DND-41 (cell line): ENCODE data around the gene KIF3B.
A peak's percentile ranks its signal among the peaks of the same experiment; 100 is the strongest.
"Not testable (repeated sequence)": the region's sequence is repeated elsewhere in the genome, so short reads cannot be mapped to it uniquely, and the experiment has no call there.

Experiments used
- ATAC-seq: fragments of 200-7000 bp; cut with Tn5 transposase; 3 replicates; pipeline ENCODE4 v1.9.1; 2021; ENCODE audit warnings: low read depth; ENCODE audit not compliant: insufficient read depth
- DNase-seq: peaks from one replicate; pipeline ENCODE4 v3.0.0-alpha.2; 2020
- H2AFZ ChIP-seq: 2 replicates; pipeline ENCODE4 v1.6.0; 2012; ENCODE audit warnings: low read depth, low read length
- H3K27ac ChIP-seq: 2 replicates; pipeline ENCODE4 v1.5.1; 2012; ENCODE audit warnings: low read length, inconsistent platforms
- H3K27me3 ChIP-seq: fragments of 200-600 bp; sonication (generic); 2 replicates; pipeline ENCODE4 v1.6.0; 2012; ENCODE audit warnings: low read length, mild to moderate bottlenecking, inconsistent platforms; ENCODE audit not compliant: insufficient read depth, poor library complexity
- H3K36me3 ChIP-seq: 2 replicates; pipeline ENCODE4 v1.5.1; 2012; ENCODE audit warnings: low read length, inconsistent platforms; ENCODE audit not compliant: insufficient read depth
- H3K4me1 ChIP-seq: 2 replicates; pipeline ENCODE4 v1.5.1; 2012; ENCODE audit warnings: mild to moderate bottlenecking, low read length; ENCODE audit not compliant: insufficient read depth
- H3K4me2 ChIP-seq: 2 replicates; pipeline ENCODE4 v1.6.0; 2012; ENCODE audit warnings: mild to moderate bottlenecking, moderate library complexity, low read length, inconsistent platforms; ENCODE audit not compliant: insufficient read depth
- H3K4me3 ChIP-seq, 2 experiments: fragments of 200-600 bp in 1 of 2; shearing (Covaris generic) in 1 of 2; 2 replicates each; pipeline ENCODE4 v1.5.1; 2012 to 2016; ENCODE audit warnings: inconsistent platforms in 2 of 2, low read length in 2 of 2, mild to moderate bottlenecking in 2 of 2, low read depth in 1 of 2, moderate library complexity in 1 of 2
- H3K79me2 ChIP-seq: 2 replicates; pipeline ENCODE4 v1.6.0; 2012; ENCODE audit warnings: low read length, inconsistent platforms; ENCODE audit not compliant: insufficient read depth
- H3K9ac ChIP-seq: 2 replicates; pipeline ENCODE4 v1.6.0; 2012; ENCODE audit warnings: low read depth, mild to moderate bottlenecking, inconsistent platforms, low read length, moderate library complexity
- H3K9me3 ChIP-seq: 2 replicates; pipeline ENCODE4 v1.5.1; 2012; ENCODE audit warnings: low read length, moderate library complexity, mild to moderate bottlenecking, inconsistent platforms; ENCODE audit not compliant: insufficient read depth, severe bottlenecking
- H4K20me1 ChIP-seq: 2 replicates; pipeline ENCODE4 v1.6.0; 2012; ENCODE audit warnings: low read length; ENCODE audit not compliant: insufficient read depth
- CTCF ChIP-seq: IDR thresholded peaks from 2 replicates; pipeline ENCODE4 v1.5.1; 2012; ENCODE audit warnings: borderline replicate concordance, low read length, moderate library complexity, mild to moderate bottlenecking; ENCODE audit not compliant: poor library complexity, severe bottlenecking; ENCODE audit errors: extremely low read depth
- EZH2 ChIP-seq: IDR thresholded peaks from 3 replicates; pipeline ENCODE4 v1.6.1; 2012; ENCODE audit warnings: borderline replicate concordance, low read depth, mild to moderate bottlenecking, moderate library complexity, low read length, inconsistent platforms; ENCODE audit not compliant: severe bottlenecking

The KIF3B gene

DNA sequence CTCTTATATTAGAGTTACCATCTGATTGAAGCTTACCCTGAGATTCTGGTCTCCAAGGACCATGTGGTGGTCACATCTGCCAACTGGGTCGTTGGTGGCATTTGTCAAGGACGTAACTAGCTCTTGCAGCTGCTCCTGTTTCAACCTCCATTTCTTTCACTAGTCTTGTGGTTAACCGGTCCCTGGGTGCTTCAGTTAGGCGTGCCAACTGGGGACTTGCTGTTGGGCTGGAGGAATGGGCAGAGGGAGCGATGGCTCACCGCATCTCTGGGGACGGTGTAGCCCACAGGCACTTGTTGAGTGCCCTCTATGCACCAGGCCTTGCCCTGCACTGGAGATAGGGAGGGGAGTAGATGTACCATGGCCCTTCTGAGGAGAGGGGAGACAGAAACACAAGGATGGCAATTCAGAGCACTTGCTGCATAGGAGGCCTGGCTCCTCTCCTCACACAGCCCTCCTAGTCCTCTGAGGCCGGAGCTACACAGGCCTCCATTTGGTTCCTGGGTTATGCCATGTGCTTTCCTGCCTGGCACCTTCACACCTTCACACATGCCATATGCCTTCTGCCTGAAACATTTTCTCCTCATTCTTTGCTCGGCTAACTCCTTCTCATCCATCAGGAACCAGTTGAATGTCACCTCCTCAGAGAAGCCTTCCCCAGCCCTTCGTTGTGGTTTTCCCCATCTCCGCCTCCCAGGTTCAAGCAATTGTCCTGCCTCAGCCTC, 60.6 kb downstream of the KIF3B start:
- DNase-seq = peak; percentile 59
- TF ChIP-seq CTCF = no peak
- TF ChIP-seq EZH2 = no peak
- Histone ChIP-seq H3K4me2 (no peak overlapping the region), H3K9me3 (no peaks in the 10 kb centered on the region), H4K20me1 (no peaks in the 10 kb centered on the region), H3K4me1 (peaks cover 9% of the 10 kb centered on the region; the same call in 1 of the 2 replicates), H3K27ac (peak overlapping the region; percentile 33; the same call in 1 of the 2 replicates), H3K36me3 (0 out of 2 replicates have a peak, but pooled peaks cover 6% of the 10 kb centered on the region), H3K27me3 (no peaks in the 10 kb centered on the region), H3K9ac (no peak overlapping the region), H3K79me2 (no peaks in the 10 kb centered on the region), H2AFZ (no peak overlapping the region), H3K4me3 (no peak overlapping the region)
- peak; percentile 79 for ATAC-seq

- Histone ChIP-seq H3K4me2 (no peak overlapping the region), H3K27ac (no peak overlapping the region), H3K36me3 (0 out of 2 replicates have a peak, but pooled peaks cover 6% of the 10 kb centered on the region), H3K79me2 (no peaks in the 10 kb centered on the region), H3K9ac (no peak overlapping the region), H3K4me1 (peaks cover 9% of the 10 kb centered on the region; the same call in 1 of the 2 replicates), H2AFZ (no peak overlapping the region), H3K27me3 (no peaks in the 10 kb centered on the region), H3K4me3 (no peak overlapping the region), H4K20me1 (no peaks in the 10 kb centered on the region), H3K9me3 (no peaks in the 10 kb centered on the region)
- ATAC-seq (no peak), DNase-seq (no peak)
- TF ChIP-seq CTCF (no peak), EZH2 (no peak)
Observed at GRCh38 chr20:32338665-32339064, 61.2 kb downstream of the KIF3B start.

DNA sequence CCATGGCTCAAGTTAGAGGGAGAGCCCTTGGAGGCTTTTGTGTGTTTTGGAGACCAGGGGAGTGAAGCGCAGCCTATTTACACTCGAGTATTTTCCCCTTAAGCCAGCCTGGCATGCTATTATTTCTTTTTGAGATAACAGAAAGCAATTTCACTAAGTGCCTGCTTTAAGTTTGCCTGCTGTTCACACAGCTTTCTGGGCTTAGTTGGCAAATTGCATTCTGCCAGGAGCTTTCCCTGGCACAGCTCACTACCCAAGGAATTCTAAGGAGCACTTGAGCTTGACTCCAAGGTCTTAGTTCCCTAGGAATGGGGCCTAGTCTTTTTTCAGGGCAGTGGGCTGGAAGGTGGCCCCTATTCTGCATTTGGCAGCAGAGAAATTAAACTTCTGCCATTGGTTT, 61.7 kb downstream of the KIF3B start:
- Histone ChIP-seq H3K9ac (no peak overlapping the region), H4K20me1 (no peaks in the 10 kb centered on the region), H3K9me3 (no peaks in the 10 kb centered on the region), H3K4me3 (no peak overlapping the region), H3K79me2 (no peaks in the 10 kb centered on the region), H3K27me3 (no peaks in the 10 kb centered on the region), H3K4me1 (peaks cover 9% of the 10 kb centered on the region; the same call in 1 of the 2 replicates), H3K27ac (no peak overlapping the region), H3K4me2 (no peak overlapping the region), H2AFZ (no peak overlapping the region), H3K36me3 (0 out of 2 replicates have a peak, but pooled peaks cover 1% of the 10 kb centered on the region)
- no peak for DNase-seq
- ATAC-seq = no peak
- no peak for TF ChIP-seq CTCF
- TF ChIP-seq EZH2 = no peak

DNA sequence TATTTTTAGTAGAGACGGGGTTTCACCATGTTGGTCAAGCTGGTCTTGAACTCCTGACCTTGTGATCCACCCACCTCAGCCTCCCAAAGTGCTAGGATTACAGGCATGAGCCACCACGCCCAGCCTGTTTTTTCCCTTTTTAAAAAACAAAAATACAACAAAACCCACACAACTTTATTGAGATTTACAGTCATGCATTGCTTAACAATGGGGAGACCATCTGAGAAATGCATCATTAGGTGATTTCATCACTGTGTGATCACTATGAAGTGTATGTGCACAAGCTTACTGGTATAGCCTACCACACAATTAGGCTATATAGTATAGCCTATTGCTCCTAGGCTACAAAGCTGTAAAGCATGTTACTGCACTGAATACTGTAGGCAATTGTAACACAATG, 63.6 kb downstream of the KIF3B start:
- not testable (repeated sequence) for H3K9me3 ChIP-seq, H3K4me2 ChIP-seq, H3K27ac ChIP-seq, H3K27me3 ChIP-seq, H3K4me3 ChIP-seq, H4K20me1 ChIP-seq, H2AFZ ChIP-seq, H3K36me3 ChIP-seq, ATAC-seq, H3K79me2 ChIP-seq, H3K4me1 ChIP-seq, H3K9ac ChIP-seq, DNase-seq
